Stimulated activated memory B cell treated with anti-CD40 and anti-IgM and Interleukin-4, amounts not matched to agents 10 μg/mL and 1 μg/mL and 100 μg/mL, for 72 hours (primary cell): Measurements from ENCODE around the gene CD44.
A peak's percentile ranks its signal among the peaks of the same experiment; 100 is the strongest.

Experiments used
- ATAC-seq: fragments of 150-1000 bp; cut with Tn5 transposase; 2 replicates; pipeline ENCODE4 v1.10.0; 2021
- H3K27ac Mint-ChIP-seq: one replicate; pipeline ENCODE4 v1.8.0; 2022; ENCODE audit warnings: mild to moderate bottlenecking, mixed read lengths
- H3K27me3 Mint-ChIP-seq: one replicate; pipeline ENCODE4 v1.8.0; 2022; ENCODE audit warnings: mixed read lengths
- H3K36me3 Mint-ChIP-seq: one replicate; pipeline ENCODE4 v1.8.0; 2022; ENCODE audit warnings: mixed read lengths
- H3K4me1 Mint-ChIP-seq: one replicate; pipeline ENCODE4 v1.8.0; 2022; ENCODE audit warnings: mixed read lengths
- H3K4me3 Mint-ChIP-seq: one replicate; pipeline ENCODE4 v1.8.0; 2022; ENCODE audit warnings: mild to moderate bottlenecking, moderate library complexity, mixed read lengths
- H3K9me3 Mint-ChIP-seq: one replicate; pipeline ENCODE4 v1.8.0; 2022; ENCODE audit warnings: mixed read lengths

CD44 gene

DNA sequence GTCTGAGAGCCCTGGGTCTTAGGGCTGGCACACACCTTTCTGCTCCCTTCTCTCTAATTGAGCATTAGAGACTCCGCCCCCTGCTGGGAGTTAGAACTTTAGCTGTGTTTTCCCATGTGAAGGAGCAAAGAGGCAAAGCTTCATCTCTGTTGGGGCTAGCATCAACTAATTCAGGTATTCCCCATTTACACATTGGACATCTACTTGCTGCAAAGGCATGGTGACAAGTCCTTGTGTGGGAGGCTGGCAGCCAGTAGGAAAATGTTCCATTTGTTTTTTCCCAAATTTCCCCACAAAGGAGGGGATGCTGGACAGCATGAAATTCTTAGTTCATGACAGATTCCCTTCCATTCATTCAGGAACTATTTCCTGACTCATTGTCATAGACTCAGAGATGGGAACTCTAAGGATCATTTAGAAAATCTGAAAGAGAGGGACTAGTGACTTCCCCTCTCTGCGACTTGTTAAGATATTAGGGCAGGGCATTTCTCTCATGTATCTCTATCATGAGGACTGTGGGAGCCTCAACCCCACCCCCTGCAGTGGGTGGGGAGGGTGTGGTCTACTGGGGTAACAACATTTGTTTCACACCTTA, 3.6 kb downstream of the CD44 start:
- Mint-ChIP-seq H3K36me3 (peaks cover 14% of the 10 kb centered on the region), H3K4me3 (peak overlapping the region; percentile 33), H3K27ac (peak overlapping the region; percentile 82), H3K27me3 (no peaks in the 10 kb centered on the region), H3K9me3 (no peaks in the 10 kb centered on the region), H3K4me1 (peaks cover 71% of the 10 kb centered on the region)
- ATAC-seq = no peak

DNA sequence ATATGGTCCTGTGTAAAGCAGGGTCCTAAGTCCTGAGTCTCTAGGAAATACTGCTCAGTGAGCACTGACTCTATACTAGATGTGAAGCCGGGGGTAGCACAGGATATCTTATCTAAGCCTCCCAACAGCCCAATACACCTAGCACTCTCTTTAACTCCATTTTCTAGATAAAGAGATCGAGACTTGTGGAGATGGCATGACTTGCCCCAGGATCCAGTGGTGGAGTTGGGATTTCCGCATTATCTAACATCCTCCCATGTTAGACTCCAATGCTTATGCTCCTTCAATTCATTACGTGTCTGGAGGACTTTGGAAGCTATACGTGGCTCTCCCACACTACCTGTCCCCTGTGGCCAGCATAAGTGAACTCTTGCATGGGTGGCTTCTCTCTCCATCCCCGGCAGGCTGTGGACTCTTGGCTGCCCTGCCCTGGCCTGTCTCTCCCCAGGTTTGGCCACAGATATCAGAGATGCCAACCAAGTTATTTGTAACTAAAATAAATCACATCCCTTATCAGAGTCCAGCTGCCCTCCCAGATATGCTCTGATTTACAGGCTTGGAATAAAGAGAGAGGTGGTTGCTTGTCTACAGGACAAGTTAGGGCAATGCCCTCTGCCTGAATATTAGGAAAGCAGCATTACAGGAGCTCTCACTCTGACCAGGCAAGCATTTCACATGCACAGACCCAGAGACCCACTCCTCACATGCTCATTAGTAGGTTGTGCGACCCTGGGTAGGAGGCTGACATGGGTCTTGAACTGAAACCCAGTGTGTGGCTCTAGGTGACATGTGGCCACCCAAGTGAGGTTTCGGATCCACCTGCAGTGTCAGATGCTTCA, 4.5 kb downstream of the CD44 start:
- peaks cover 14% of the 10 kb centered on the region for H3K36me3 Mint-ChIP-seq
- ATAC-seq = no peak
- peak overlapping the region; percentile 65 for H3K4me3 Mint-ChIP-seq
- no peaks in the 10 kb centered on the region for H3K27me3 Mint-ChIP-seq
- peaks cover 71% of the 10 kb centered on the region for H3K4me1 Mint-ChIP-seq
- H3K27ac Mint-ChIP-seq = peak overlapping the region; percentile 82
- H3K9me3 Mint-ChIP-seq = no peaks in the 10 kb centered on the region

DNA sequence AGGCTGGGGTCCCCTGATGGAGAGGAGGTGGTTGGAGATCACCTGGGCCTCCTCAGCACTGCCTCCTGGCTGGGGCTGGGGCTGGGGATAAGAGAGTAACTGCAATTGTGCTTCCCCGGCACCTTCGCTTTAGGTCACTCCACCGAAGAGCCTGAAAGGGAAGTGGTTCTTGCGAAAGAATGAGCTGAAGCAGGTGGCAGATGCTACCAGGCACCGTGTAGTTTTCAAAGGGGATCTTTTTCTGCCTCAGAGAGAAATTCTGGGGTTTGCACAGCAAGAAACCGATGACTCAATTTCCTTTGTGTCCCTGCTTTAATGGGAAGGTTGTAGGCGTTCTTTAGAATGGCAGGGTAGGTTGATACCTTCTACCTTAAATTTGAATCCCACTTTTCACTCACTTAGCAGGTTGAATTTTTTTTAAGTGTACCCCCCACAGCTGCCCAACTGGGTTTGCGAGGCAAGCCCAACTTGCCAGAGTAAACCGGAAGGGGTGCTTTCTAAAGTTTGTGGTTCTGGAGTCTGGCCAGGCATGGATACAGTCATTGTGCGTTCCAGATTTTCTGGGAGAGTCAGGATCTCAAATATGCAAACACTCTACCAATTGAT, 5.3 kb downstream of the CD44 start:
- peaks cover 20% of the 10 kb centered on the region for H3K36me3 Mint-ChIP-seq
- no peaks in the 10 kb centered on the region for H3K9me3 Mint-ChIP-seq
- ATAC-seq = peak; percentile 82
- peak overlapping the region; percentile 82 for H3K27ac Mint-ChIP-seq
- H3K4me3 Mint-ChIP-seq = peak overlapping the region; percentile 65
- H3K27me3 Mint-ChIP-seq = no peaks in the 10 kb centered on the region
- H3K4me1 Mint-ChIP-seq = peaks cover 76% of the 10 kb centered on the region

DNA sequence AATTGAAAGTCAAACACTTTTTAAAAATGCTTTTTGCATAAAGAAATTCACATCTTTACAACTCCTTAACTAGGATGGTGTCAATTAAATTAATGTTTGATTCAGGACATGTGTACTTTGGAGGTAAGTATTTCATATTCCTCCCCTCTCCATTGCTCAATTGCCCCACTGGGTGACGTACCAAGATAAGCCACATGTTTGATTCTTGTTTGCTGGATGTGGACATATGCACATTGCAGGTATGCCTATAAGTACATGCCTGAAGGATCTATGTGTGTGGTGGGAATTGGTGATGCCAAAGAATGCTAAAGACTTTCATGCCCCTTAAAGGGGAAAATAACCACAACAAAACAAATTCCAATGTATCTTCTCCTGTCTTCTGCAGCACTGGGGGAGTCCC, 5.8 kb downstream of the CD44 start:
- H3K27ac Mint-ChIP-seq = peak overlapping the region; percentile 82
- H3K27me3 Mint-ChIP-seq = no peaks in the 10 kb centered on the region

DNA sequence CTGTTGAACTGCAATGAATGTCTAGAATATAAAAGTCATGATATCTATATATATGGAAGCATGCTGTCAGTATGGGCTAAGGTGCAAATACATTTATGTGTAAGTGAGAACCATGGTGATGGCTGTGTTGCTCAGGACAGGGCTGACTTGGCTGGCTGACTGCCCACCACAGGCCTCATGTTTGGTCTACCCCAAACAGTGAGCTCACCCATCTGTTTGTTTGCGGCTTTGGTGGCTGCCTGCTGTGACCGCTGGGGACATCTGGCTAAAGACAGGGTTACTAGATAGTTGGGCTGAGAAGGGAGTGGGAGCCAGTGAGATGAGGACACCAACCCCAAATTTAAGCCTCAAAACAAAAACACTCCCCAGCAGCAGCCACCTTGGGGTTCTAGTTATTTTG, 6.3 kb downstream of the CD44 start:
- Mint-ChIP-seq H3K4me3 (peak overlapping the region; percentile 64), H3K9me3 (no peaks in the 10 kb centered on the region), H3K36me3 (peaks cover 20% of the 10 kb centered on the region), H3K4me1 (peaks cover 85% of the 10 kb centered on the region), H3K27me3 (no peaks in the 10 kb centered on the region), H3K27ac (peak overlapping the region; percentile 82)
- ATAC-seq = peak; percentile 79

More for the DNA sequence above, 5.8 kb downstream of the CD44 start:
- no peaks in the 10 kb centered on the region for H3K9me3 Mint-ChIP-seq
- peaks cover 81% of the 10 kb centered on the region for H3K4me1 Mint-ChIP-seq
- H3K4me3 Mint-ChIP-seq = peak overlapping the region; percentile 64
- no peak for ATAC-seq
- H3K36me3 Mint-ChIP-seq = peaks cover 20% of the 10 kb centered on the region

DNA sequence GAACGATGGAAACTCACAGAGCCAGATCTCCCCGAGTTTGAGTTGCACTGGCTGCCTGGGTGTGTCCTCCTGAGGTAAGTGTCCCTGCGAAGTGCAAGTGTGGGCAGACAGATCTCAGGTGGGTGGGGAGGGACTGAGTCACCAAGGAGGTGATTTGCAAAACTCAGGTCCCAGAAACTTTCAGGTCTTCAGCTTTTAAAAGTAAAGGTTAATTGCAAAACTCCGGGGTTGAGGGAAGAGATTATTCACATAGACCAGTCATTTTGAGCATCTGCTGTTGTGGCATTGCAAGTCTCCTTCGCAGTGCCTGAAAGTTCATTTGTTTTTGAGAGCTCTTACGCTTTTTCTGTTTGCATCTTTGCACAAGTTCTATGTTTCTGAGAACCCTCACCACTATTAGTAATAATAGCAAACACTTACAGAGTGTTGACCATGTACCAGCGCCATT, 7.1 kb downstream of the CD44 start:
- Mint-ChIP-seq H3K27ac (peak overlapping the region; percentile 82), H3K4me1 (peaks cover 90% of the 10 kb centered on the region), H3K36me3 (peaks cover 25% of the 10 kb centered on the region), H3K9me3 (no peaks in the 10 kb centered on the region), H3K4me3 (peak overlapping the region; percentile 64), H3K27me3 (no peaks in the 10 kb centered on the region)
- ATAC-seq = peak; percentile 69

DNA sequence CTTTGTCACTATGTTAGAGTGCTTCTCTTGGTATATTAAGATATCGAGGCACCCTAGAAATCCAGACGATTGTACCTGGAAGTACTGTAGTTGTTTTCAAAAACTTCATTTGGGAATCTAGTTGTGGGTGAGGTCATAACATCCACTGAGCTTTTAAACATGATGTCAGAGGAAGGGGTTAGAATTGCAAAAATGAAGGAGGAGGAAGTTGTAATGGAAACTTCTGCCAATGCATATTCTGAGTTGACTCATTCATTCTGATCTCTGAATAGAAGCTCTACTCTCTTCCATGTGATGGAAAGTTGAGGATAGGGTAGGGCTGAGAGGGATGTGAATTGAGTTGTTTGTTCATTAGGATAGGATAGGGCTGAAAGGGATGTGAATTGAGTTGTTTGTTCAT, 7.7 kb downstream of the CD44 start:
- peak overlapping the region; percentile 82 for H3K27ac Mint-ChIP-seq
- H3K36me3 Mint-ChIP-seq = peaks cover 23% of the 10 kb centered on the region
- ATAC-seq = no peak
- H3K4me3 Mint-ChIP-seq = peak overlapping the region; percentile 37
- H3K9me3 Mint-ChIP-seq = no peaks in the 10 kb centered on the region
- peaks cover 90% of the 10 kb centered on the region for H3K4me1 Mint-ChIP-seq
- no peaks in the 10 kb centered on the region for H3K27me3 Mint-ChIP-seq

DNA sequence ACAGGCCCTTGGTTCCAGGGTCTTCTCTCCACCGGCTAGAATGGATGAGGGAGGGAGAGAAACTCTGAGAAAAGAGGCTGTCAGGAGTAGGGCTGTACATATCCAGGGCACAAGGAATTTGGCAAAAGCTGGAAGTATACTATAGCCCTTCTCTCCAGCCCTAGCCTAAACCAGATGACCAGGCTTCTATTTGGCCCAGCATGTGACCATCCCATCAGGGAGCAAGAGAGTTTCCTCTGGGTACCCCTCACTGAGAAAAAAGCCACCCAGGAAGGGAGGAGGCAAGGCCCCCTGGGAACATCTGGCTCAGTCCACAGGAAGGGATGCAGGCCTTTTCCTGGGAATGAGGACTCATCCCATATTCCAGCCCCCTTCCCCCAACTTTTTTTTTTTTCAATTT, 8.3 kb downstream of the CD44 start:
- H3K4me3 Mint-ChIP-seq = peak overlapping the region; percentile 37
- H3K27me3 Mint-ChIP-seq = no peaks in the 10 kb centered on the region
- no peaks in the 10 kb centered on the region for H3K9me3 Mint-ChIP-seq
- peak overlapping the region; percentile 82 for H3K27ac Mint-ChIP-seq
- peaks cover 92% of the 10 kb centered on the region for H3K4me1 Mint-ChIP-seq
- ATAC-seq = no peak
- peaks cover 21% of the 10 kb centered on the region for H3K36me3 Mint-ChIP-seq

DNA sequence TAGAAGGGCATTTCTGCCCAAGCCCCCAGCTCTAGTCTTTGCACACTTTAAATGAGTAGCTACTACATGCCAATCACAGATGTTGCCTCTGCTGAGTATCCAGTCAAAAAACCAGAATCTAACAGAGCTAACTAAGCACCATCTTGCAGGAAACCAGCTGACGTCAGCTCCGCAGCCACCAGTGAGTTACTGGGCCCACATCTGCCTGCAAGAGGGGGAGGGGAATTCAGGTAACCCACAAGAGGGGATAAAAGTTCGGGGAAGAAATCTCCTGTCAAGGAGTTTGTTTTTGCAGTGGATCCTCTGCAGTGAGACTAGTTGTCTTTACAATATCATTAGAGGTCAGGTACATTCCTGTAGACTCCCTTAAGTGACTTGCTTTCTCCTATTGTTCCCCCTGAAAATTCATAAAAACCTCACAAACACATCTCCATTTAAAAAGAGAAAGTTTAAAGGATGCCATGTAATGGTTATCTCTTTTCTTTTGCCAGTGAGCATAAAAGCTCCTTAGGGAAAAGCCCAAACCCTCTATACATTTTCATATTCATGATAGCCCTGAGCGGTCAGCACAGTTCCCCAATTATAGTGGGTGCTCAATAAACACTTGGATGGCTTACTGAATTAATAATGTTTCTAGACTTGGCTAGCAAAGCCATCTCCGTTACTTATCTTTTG, 9.3 kb downstream of the CD44 start:
- H3K9me3 Mint-ChIP-seq = no peaks in the 10 kb centered on the region
- no peak overlapping the region for H3K4me3 Mint-ChIP-seq
- H3K27me3 Mint-ChIP-seq = no peaks in the 10 kb centered on the region
- ATAC-seq = no peak
- H3K27ac Mint-ChIP-seq = peak overlapping the region; percentile 82
- H3K36me3 Mint-ChIP-seq = peaks cover 29% of the 10 kb centered on the region
- peaks cover 96% of the 10 kb centered on the region for H3K4me1 Mint-ChIP-seq

DNA sequence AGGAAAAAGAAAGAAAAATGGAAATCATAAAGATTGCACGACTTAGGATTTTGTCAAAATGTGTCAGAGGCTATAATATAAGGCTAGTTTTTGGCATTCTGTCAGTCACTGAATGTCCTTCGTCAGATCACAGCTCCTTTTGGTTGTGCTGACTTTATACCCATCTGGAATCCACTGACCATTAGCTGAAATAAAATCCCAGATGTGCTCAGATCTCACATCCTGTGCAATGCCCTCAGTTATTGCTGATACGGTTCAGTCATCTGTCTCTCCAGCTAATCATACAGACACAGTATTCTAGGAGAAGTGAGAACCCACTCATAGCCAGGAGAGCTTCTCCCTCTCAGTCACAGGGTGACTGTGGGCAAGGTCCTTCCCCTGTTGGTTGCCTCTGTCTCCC, 11.5 kb downstream of the CD44 start:
- Mint-ChIP-seq H3K36me3 (peaks cover 44% of the 10 kb centered on the region), H3K9me3 (no peaks in the 10 kb centered on the region), H3K27ac (peak overlapping the region; percentile 82), H3K4me1 (peaks cover 97% of the 10 kb centered on the region), H3K4me3 (no peak overlapping the region), H3K27me3 (no peaks in the 10 kb centered on the region)
- ATAC-seq = no peak

DNA sequence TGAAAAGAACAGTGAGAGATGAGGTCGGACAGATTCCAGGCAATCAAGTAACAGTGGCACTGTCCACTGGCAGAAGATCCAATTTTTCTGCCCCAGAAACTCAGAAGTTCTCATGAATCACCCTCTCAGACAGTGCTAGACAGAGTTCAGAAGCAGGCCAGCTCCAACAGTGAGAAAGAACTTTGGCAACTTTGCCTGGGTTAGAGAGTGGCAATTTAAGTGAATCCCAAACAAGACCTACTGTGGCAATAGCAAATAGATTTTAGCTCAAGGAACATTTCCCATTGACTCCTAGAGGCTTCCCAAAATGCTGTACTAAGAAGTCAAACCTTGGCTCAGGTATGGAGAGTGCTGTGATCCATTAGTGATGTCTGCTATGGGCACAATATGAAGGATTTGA, 12.3 kb downstream of the CD44 start:
- Mint-ChIP-seq H3K36me3 (peaks cover 44% of the 10 kb centered on the region), H3K9me3 (no peaks in the 10 kb centered on the region), H3K4me3 (no peak overlapping the region), H3K27ac (peak overlapping the region; percentile 82), H3K27me3 (no peaks in the 10 kb centered on the region), H3K4me1 (peaks cover 97% of the 10 kb centered on the region)
- ATAC-seq = no peak

DNA sequence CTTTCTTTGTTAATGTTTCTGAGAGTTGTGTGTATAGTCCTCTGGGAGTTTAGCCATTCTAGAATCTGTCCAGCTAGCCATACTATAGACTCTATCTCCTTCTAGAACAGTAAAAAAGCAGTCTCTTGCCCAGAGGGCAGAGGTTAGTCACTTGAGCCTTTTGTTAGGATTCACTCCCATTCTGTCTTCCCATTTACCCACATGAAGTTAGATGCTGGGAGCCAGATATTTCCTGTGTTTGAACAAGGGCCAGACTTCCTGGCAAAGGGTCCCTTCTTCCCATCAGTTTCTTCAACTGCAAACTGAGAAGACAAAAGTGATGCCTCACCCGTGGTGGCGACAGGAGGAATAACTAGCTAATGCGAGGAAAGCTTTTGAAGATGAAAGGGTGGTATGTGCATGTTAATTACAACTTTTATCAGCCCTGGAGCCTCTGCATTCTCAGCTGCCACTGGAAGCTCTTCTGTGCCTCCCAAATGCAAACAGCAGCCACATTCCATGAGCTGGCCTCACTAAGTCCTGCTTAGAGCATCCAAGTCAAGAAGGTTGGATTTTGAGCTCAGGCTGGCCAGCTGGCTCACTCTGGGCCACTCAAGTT, 12.8 kb downstream of the CD44 start:
- H3K36me3 Mint-ChIP-seq = peaks cover 40% of the 10 kb centered on the region

DNA sequence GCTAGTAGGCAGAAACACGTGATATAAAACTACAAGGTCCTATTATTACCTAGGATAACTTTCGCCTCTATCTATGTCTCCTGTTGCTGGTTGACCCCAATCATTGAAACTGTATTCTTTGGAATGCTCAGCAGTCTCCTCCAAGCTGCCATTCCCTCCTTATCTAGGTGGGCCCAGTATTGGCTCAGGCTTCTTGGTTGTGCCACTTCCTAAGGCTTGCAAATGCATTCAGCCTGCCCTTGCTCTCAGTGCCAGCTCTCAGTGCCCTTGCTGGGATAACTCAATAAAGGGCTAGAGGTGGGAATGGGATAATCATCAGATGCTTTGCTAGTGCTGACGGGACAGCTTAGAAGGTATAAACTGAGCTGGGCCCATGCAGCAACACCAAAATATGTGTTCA, 13.6 kb downstream of the CD44 start:
- no peaks in the 10 kb centered on the region for H3K9me3 Mint-ChIP-seq
- no peaks in the 10 kb centered on the region for H3K27me3 Mint-ChIP-seq
- ATAC-seq = no peak
- peaks cover 43% of the 10 kb centered on the region for H3K36me3 Mint-ChIP-seq
- H3K4me1 Mint-ChIP-seq = peaks cover 97% of the 10 kb centered on the region
- no peak overlapping the region for H3K4me3 Mint-ChIP-seq
- peak overlapping the region; percentile 82 for H3K27ac Mint-ChIP-seq

More for the DNA sequence above, 12.8 kb downstream of the CD44 start:
- ATAC-seq = no peak
- Mint-ChIP-seq H3K9me3 (no peaks in the 10 kb centered on the region), H3K4me3 (no peak overlapping the region), H3K4me1 (peaks cover 97% of the 10 kb centered on the region), H3K27ac (peak overlapping the region; percentile 82), H3K27me3 (no peaks in the 10 kb centered on the region)

DNA sequence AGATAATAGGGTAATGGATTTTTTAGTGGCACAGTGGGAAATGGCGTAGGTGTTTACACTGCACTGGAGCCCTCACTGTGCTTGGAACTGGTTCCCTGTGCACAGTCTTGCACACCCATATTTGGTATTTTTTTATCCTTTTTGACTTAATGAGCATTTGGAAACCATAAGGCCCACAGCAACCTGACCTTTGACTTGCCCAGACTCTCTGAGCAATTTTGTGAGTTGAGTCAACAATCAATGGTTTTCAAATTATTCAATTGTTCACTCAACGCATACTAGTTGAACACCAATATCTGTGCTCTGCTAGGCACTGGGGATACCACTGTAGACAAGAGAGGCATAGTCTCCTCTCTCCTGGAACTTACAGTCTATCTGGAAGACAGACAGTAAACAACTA, 14.3 kb downstream of the CD44 start:
- no peak overlapping the region for H3K4me3 Mint-ChIP-seq

DNA sequence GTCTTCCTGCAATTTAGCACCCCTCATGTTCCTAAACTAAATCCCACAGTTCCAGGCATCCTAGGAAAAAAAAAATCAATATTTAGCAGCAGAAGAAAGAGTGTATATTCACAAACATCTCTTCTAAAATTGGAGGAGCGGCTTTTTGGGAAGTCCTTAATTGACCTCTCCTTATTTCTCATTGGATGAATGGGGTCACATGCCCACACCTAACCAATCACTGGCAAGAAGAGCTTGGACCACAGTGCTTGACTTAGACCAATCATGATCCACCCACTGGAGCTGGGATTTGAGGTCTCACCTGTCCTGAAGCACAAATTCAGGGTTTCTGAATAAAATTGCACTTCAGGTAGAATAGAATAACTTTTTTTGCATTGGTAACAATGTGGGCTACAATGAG, 16.0 kb downstream of the CD44 start:
- H3K4me1 Mint-ChIP-seq = peaks cover 99% of the 10 kb centered on the region
- H3K36me3 Mint-ChIP-seq = peaks cover 42% of the 10 kb centered on the region
- H3K4me3 Mint-ChIP-seq = no peak overlapping the region

More for the DNA sequence above, 14.3 kb downstream of the CD44 start:
- no peaks in the 10 kb centered on the region for H3K27me3 Mint-ChIP-seq
- ATAC-seq = no peak
- no peaks in the 10 kb centered on the region for H3K9me3 Mint-ChIP-seq
- peak overlapping the region; percentile 82 for H3K27ac Mint-ChIP-seq
- H3K36me3 Mint-ChIP-seq = peaks cover 48% of the 10 kb centered on the region
- H3K4me1 Mint-ChIP-seq = peaks cover 97% of the 10 kb centered on the region

More for the DNA sequence above, 16.0 kb downstream of the CD44 start:
- no peaks in the 10 kb centered on the region for H3K27me3 Mint-ChIP-seq
- no peak for ATAC-seq
- peak overlapping the region; percentile 65 for H3K27ac Mint-ChIP-seq
- H3K9me3 Mint-ChIP-seq = no peaks in the 10 kb centered on the region
